Fibroblast of lung (primary cell): ENCODE measurements around the gene MAP2K6.

ENCODE experiments used
- EZH2 ChIP-seq: IDR thresholded peaks from 2 replicates; pipeline ENCODE4 v1.5.1; 2012; ENCODE audit warnings: low read length, control low read depth, mild to moderate bottlenecking; ENCODE audit errors: missing control alignments
- TF ChIP-seq, protein P1 (sequence below), 2 donors: IDR thresholded peaks in 1 of 2; conservative IDR thresholded peaks in 1 of 2; 1 replicate in 1 of 2; 2 replicates in 1 of 2; pipeline ENCODE4 v1.5.1; 2011 to 2012; ENCODE audit warnings: low read length in 2 of 2, control low read depth in 1 of 2, inconsistent platforms in 1 of 2, low read depth in 1 of 2, mild to moderate bottlenecking in 1 of 2

- TF ChIP-seq, protein P1, sequence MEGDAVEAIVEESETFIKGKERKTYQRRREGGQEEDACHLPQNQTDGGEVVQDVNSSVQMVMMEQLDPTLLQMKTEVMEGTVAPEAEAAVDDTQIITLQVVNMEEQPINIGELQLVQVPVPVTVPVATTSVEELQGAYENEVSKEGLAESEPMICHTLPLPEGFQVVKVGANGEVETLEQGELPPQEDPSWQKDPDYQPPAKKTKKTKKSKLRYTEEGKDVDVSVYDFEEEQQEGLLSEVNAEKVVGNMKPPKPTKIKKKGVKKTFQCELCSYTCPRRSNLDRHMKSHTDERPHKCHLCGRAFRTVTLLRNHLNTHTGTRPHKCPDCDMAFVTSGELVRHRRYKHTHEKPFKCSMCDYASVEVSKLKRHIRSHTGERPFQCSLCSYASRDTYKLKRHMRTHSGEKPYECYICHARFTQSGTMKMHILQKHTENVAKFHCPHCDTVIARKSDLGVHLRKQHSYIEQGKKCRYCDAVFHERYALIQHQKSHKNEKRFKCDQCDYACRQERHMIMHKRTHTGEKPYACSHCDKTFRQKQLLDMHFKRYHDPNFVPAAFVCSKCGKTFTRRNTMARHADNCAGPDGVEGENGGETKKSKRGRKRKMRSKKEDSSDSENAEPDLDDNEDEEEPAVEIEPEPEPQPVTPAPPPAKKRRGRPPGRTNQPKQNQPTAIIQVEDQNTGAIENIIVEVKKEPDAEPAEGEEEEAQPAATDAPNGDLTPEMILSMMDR (conservative IDR thresholded peaks at IDR 0.05 in 1 of 2, IDR thresholded peaks at IDR 0.05 in 1 of 2; ENCODE audit: low read depth in 1 of 2, low read length in 2 of 2) = no peak
- TF ChIP-seq EZH2 = no peak
These were observed 62.9 kb downstream of the MAP2K6 start for GRCh38 chr17:69477204-69477902.
